GM23338 (cell line): ENCODE measurements around the gene LRTM2. TPM values are rescaled to one million over a fixed set of nuclear protein-coding genes. Genes with fewer than 3 reads are reported as not detected.

Experiments
- ATAC-seq: fragments of 200-7000 bp; cut with Tn5 transposase; 3 replicates; pipeline ENCODE4 v1.9.1; 2020
- DNase-seq: peaks from one replicate; pipeline ENCODE4 v3.0.0-alpha.2; 2015; ENCODE audit warnings: low spot score
- H2AFZ ChIP-seq: fragments of 200-600 bp; sonication (generic); 2 replicates; pipeline ENCODE4 v1.8.0; 2016; ENCODE audit warnings: antibody characterized with exemption, mild to moderate bottlenecking, moderate library complexity
- H3F3A ChIP-seq: fragments of 200-600 bp; sonication (generic); replicated peaks from 2 replicates; pipeline ENCODE4 v1.8.0; 2017; ENCODE audit warnings: antibody characterized with exemption, mixed run types, low read depth
- H3K27ac ChIP-seq: fragments of 200-600 bp; sonication (generic); 2 replicates; pipeline ENCODE4 v1.6.1; 2016; ENCODE audit warnings: low read depth
- H3K27me3 ChIP-seq: fragments of 200-600 bp; sonication (generic); 2 replicates; pipeline ENCODE4 v1.8.0; 2016; ENCODE audit warnings: mild to moderate bottlenecking, mixed run types, moderate library complexity; ENCODE audit not compliant: insufficient read depth
- H3K36me3 ChIP-seq: fragments of 200-600 bp; sonication (generic); 2 replicates; pipeline ENCODE4 v1.8.0; 2016; ENCODE audit warnings: mild to moderate bottlenecking; ENCODE audit not compliant: insufficient read depth
- H3K4me1 ChIP-seq: fragments of 200-600 bp; sonication (generic); 2 replicates; pipeline ENCODE4 v1.8.0; 2016; ENCODE audit warnings: mild to moderate bottlenecking, moderate library complexity; ENCODE audit not compliant: insufficient read depth
- H3K4me2 ChIP-seq: fragments of 200-600 bp; sonication (generic); 2 replicates; pipeline ENCODE4 v1.7.1; 2017; ENCODE audit warnings: mixed run types
- H3K4me3 ChIP-seq: fragments of 200-600 bp; sonication (generic); 2 replicates; pipeline ENCODE4 v1.6.1; 2016; ENCODE audit warnings: mixed run types
- H3K79me2 ChIP-seq: fragments of 200-600 bp; sonication (generic); replicated peaks from 2 replicates; pipeline ENCODE4 v1.8.0; 2017; ENCODE audit warnings: mild to moderate bottlenecking; ENCODE audit not compliant: insufficient read depth
- H3K9me2 ChIP-seq: fragments of 200-600 bp; sonication (generic); 2 replicates; pipeline ENCODE4 v1.8.0; 2017; ENCODE audit not compliant: insufficient read depth
- H4K20me1 ChIP-seq: fragments of 200-600 bp; sonication (generic); replicated peaks from 2 replicates; pipeline ENCODE4 v1.8.0; 2017; ENCODE audit warnings: mild to moderate bottlenecking; ENCODE audit not compliant: insufficient read depth
- H3K27ac Mint-ChIP-seq: 2 replicates; pipeline ENCODE4 v1.8.0; 2020; ENCODE audit warnings: inconsistent platforms, mild to moderate bottlenecking, moderate library complexity, mixed read lengths
- H3K27me3 Mint-ChIP-seq: 3 replicates; pipeline ENCODE4 v1.8.0; 2022; ENCODE audit warnings: low read depth, mild to moderate bottlenecking, moderate library complexity, mixed read lengths, inconsistent platforms; ENCODE audit not compliant: insufficient read depth, poor library complexity
- H3K36me3 Mint-ChIP-seq: 3 replicates; pipeline ENCODE4 v1.8.0; 2021; ENCODE audit warnings: low read depth, mild to moderate bottlenecking, inconsistent platforms, moderate library complexity, mixed read lengths
- H3K4me1 Mint-ChIP-seq: 3 replicates; pipeline ENCODE4 v1.8.0; 2020; ENCODE audit warnings: mild to moderate bottlenecking, inconsistent platforms, mixed read lengths
- H3K4me3 Mint-ChIP-seq: 3 replicates; pipeline ENCODE4 v1.8.0; 2021; ENCODE audit warnings: moderate library complexity, mild to moderate bottlenecking, inconsistent platforms, mixed read lengths
- H3K9me3 Mint-ChIP-seq: 3 replicates; pipeline ENCODE4 v1.8.0; 2020; ENCODE audit warnings: moderate library complexity, mild to moderate bottlenecking, inconsistent platforms, mixed read lengths
- CREB1 ChIP-seq: fragments of 250-450 bp; sonication (Bioruptor Pico); IDR thresholded peaks from 2 replicates; pipeline ENCODE4 v1.5.0; 2020; ENCODE audit warnings: low read depth, mild to moderate bottlenecking, moderate library complexity
- EZH2 ChIP-seq: fragments of 200-600 bp; sonication (generic); IDR thresholded peaks from one replicate; pipeline ENCODE4 v1.8.0; 2017; ENCODE audit warnings: antibody characterized with exemption, mild to moderate bottlenecking, low read depth; ENCODE audit not compliant: unreplicated experiment
- EZH2phosphoT487 ChIP-seq: fragments of 200-600 bp; sonication (generic); IDR thresholded peaks from one replicate; pipeline ENCODE4 v1.8.1; 2018; ENCODE audit warnings: antibody characterized with exemption; ENCODE audit not compliant: unreplicated experiment
- POLR2AphosphoS5 ChIP-seq: IDR thresholded peaks from 2 replicates; pipeline ENCODE4 v1.6.1; 2016; ENCODE audit warnings: antibody characterized with exemption, low read depth
- STAT1 ChIP-seq: IDR thresholded peaks from one replicate; pipeline ENCODE4 v1.6.1; 2016; ENCODE audit warnings: antibody characterized with exemption; ENCODE audit not compliant: unreplicated experiment
- ZNF114 ChIP-seq: fragments of 250-450 bp; sonication (Bioruptor Pico); IDR thresholded peaks from 2 replicates; pipeline ENCODE4 v1.5.0; 2020; ENCODE audit warnings: mild to moderate bottlenecking, moderate library complexity
- ZNF331 ChIP-seq: fragments of 250-450 bp; sonication (Bioruptor Pico); IDR thresholded peaks from 2 replicates; pipeline ENCODE4 v1.5.0; 2020; ENCODE audit warnings: low read depth, mild to moderate bottlenecking, moderate library complexity
- polyA plus RNA-seq: library from polyadenylated mRNA; unstranded; fragments of >200 nt; fragmentation: Nextera tagmentation; extraction: Ambion mirVana; gene quantifications from 2 replicates; pipeline ENCODE4 v1.2.1, GENCODE V29; 2016
- total RNA-seq: library from RNA; depleted of rRNA; stranded (reverse); fragments of >200 nt; shearing (Covaris generic); gene quantifications from 2 replicates; pipeline ENCODE4 v1.2.3, GENCODE V29; 2014
- TF ChIP-seq, protein P1 (sequence below), 2 experiments: fragments of 200-600 bp in 1 of 2; sonication (generic) in 1 of 2; conservative IDR thresholded peaks; 2 replicates each; pipeline versions ENCODE4 v1.5.1 to v1.6.1; 2016 to 2017; ENCODE audit warnings: antibody characterized with exemption in 2 of 2, low read depth in 2 of 2, mild to moderate bottlenecking in 2 of 2, moderate library complexity in 1 of 2
- TF ChIP-seq, protein P2 (sequence below): IDR thresholded peaks from 2 replicates; pipeline ENCODE4 v1.6.1; 2016; ENCODE audit warnings: antibody characterized with exemption
- TF ChIP-seq, protein P3 (sequence below): IDR thresholded peaks from one replicate; pipeline ENCODE4 v1.6.1; 2018; ENCODE audit warnings: antibody characterized with exemption; ENCODE audit not compliant: unreplicated experiment

LRTM2 gene
- total and polyA plus RNA-seq, 2 experiments from 2014 or later, result 0.08 TPM; not detected in 1

DNA sequence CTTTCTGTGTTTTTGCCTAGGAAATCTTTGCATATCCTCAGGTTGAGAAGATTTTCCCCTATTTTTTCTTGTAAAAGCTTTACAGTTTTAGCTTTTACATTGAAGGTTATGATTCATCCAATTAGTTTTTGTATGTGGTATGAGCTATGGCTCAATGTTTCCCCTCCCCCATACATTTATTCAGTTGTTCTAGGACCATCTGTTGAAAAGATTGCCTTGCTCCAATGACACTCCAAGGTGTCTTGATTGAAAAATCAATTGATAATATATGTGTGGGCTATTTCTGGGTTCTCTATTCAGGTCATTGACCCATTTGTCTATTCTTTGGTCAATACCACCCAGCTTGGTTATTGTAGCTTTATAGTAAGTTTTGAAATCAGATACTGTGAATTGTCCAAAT lies 42.6 kb downstream of the LRTM2 start (continued):
- TF ChIP-seq EZH2phosphoT487, result no peak
- TF ChIP-seq, protein P1, sequence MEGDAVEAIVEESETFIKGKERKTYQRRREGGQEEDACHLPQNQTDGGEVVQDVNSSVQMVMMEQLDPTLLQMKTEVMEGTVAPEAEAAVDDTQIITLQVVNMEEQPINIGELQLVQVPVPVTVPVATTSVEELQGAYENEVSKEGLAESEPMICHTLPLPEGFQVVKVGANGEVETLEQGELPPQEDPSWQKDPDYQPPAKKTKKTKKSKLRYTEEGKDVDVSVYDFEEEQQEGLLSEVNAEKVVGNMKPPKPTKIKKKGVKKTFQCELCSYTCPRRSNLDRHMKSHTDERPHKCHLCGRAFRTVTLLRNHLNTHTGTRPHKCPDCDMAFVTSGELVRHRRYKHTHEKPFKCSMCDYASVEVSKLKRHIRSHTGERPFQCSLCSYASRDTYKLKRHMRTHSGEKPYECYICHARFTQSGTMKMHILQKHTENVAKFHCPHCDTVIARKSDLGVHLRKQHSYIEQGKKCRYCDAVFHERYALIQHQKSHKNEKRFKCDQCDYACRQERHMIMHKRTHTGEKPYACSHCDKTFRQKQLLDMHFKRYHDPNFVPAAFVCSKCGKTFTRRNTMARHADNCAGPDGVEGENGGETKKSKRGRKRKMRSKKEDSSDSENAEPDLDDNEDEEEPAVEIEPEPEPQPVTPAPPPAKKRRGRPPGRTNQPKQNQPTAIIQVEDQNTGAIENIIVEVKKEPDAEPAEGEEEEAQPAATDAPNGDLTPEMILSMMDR (conservative IDR thresholded peaks at IDR 0.05; ENCODE audit: low read depth in 2 of 2), result no peak
- no peak for TF ChIP-seq STAT1
- TF ChIP-seq EZH2, result no peak
- TF ChIP-seq POLR2AphosphoS5, result no peak
- no peak for TF ChIP-seq CREB1
- TF ChIP-seq, protein P2, sequence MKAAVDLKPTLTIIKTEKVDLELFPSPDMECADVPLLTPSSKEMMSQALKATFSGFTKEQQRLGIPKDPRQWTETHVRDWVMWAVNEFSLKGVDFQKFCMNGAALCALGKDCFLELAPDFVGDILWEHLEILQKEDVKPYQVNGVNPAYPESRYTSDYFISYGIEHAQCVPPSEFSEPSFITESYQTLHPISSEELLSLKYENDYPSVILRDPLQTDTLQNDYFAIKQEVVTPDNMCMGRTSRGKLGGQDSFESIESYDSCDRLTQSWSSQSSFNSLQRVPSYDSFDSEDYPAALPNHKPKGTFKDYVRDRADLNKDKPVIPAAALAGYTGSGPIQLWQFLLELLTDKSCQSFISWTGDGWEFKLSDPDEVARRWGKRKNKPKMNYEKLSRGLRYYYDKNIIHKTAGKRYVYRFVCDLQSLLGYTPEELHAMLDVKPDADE, result no peak

DNA sequence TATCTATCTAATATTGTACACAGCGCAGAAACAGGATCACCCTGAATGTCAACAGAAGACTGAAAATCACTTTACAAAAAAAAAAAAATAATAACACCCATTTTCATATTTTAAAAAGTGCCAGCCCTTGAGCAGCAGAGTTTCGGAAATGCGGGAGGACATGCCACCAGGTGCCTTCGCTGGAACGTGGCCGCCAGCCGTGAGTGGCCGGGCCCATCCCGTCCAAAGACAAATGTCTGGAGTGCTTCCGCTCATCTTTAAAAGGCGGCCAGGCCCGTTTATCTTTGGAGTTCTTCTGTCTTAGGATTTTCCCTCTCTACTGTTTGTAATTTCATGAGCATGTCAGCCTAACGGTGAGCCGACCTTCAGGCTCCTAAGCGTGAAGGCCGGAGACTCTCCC lies 43.5 kb downstream of the LRTM2 start:
- no peak for DNase-seq
- TF ChIP-seq POLR2AphosphoS5, result no peak
- no peak for TF ChIP-seq CREB1
- TF ChIP-seq ZNF114 (CRISPR knock-in tag), result no peak
- TF ChIP-seq, protein P3, sequence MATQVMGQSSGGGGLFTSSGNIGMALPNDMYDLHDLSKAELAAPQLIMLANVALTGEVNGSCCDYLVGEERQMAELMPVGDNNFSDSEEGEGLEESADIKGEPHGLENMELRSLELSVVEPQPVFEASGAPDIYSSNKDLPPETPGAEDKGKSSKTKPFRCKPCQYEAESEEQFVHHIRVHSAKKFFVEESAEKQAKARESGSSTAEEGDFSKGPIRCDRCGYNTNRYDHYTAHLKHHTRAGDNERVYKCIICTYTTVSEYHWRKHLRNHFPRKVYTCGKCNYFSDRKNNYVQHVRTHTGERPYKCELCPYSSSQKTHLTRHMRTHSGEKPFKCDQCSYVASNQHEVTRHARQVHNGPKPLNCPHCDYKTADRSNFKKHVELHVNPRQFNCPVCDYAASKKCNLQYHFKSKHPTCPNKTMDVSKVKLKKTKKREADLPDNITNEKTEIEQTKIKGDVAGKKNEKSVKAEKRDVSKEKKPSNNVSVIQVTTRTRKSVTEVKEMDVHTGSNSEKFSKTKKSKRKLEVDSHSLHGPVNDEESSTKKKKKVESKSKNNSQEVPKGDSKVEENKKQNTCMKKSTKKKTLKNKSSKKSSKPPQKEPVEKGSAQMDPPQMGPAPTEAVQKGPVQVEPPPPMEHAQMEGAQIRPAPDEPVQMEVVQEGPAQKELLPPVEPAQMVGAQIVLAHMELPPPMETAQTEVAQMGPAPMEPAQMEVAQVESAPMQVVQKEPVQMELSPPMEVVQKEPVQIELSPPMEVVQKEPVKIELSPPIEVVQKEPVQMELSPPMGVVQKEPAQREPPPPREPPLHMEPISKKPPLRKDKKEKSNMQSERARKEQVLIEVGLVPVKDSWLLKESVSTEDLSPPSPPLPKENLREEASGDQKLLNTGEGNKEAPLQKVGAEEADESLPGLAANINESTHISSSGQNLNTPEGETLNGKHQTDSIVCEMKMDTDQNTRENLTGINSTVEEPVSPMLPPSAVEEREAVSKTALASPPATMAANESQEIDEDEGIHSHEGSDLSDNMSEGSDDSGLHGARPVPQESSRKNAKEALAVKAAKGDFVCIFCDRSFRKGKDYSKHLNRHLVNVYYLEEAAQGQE, result no peak
- TF ChIP-seq STAT1, result no peak
- TF ChIP-seq, protein P1 (conservative IDR thresholded peaks at IDR 0.05; ENCODE audit: low read depth in 2 of 2), result no peak
- TF ChIP-seq, protein P2, result no peak
- TF ChIP-seq ZNF331, result no peak

More for the DNA sequence above, 43.5 kb downstream of the LRTM2 start:
- Mint-ChIP-seq H3K4me3 (no peak overlapping the region), H3K27me3 (peaks cover 6% of the 10 kb centered on the region), H3K4me1 (no peaks in the 10 kb centered on the region), H3K36me3 (no peaks in the 10 kb centered on the region), H3K27ac (no peak overlapping the region), H3K9me3 (no peaks in the 10 kb centered on the region; the same call in 2 of the 3 replicates)
- Histone ChIP-seq H3K4me3 (no peak overlapping the region), H3K4me2 (no peak overlapping the region), H2AFZ (peak overlapping the region; percentile 91; the same call in 1 of the 2 replicates), H3K4me1 (no peaks in the 10 kb centered on the region), H3K27me3 (no peaks in the 10 kb centered on the region), H3F3A (no peaks in the 10 kb centered on the region), H4K20me1 (no peaks in the 10 kb centered on the region), H3K9me2 (no peaks in the 10 kb centered on the region), H3K36me3 (no peaks in the 10 kb centered on the region), H3K27ac (no peak overlapping the region), H3K79me2 (no peaks in the 10 kb centered on the region)
- no peak for ATAC-seq
